Measurements from ENCODE around the gene NALCN.

DNA sequence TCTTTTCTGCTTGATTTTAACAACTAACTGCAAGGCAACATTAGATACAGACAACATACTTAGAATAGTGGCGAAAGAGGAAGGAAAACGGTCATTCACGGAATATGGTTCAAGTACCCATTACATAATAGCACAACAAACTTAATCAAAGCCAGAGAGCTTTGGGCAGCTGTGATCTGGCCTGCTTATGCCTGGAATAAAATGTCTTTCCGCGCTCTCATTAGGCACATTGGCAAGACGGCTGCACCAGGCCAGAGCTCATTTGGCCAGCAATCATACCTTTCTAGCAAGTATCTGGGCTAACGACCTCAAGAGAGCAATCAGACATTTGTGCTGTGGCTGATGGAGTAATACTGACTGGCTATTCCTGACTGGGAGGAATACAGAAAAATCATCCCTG lies 112.8 kb downstream of the NALCN start:
- TF ChIP-seq, protein P1, sequence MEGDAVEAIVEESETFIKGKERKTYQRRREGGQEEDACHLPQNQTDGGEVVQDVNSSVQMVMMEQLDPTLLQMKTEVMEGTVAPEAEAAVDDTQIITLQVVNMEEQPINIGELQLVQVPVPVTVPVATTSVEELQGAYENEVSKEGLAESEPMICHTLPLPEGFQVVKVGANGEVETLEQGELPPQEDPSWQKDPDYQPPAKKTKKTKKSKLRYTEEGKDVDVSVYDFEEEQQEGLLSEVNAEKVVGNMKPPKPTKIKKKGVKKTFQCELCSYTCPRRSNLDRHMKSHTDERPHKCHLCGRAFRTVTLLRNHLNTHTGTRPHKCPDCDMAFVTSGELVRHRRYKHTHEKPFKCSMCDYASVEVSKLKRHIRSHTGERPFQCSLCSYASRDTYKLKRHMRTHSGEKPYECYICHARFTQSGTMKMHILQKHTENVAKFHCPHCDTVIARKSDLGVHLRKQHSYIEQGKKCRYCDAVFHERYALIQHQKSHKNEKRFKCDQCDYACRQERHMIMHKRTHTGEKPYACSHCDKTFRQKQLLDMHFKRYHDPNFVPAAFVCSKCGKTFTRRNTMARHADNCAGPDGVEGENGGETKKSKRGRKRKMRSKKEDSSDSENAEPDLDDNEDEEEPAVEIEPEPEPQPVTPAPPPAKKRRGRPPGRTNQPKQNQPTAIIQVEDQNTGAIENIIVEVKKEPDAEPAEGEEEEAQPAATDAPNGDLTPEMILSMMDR (conservative IDR thresholded peaks at IDR 0.05 in 1 of 2, IDR thresholded peaks at IDR 0.05 in 1 of 2; ENCODE audit: extremely low read depth in 1 of 2, insufficient read depth in 1 of 2, low read depth in 1 of 2, low read length in 2 of 2): no peak
- no peak for TF ChIP-seq EZH2 (IDR thresholded peaks at IDR 0.05; ENCODE audit: borderline replicate concordance, low read length)

Data from mammary epithelial cell (primary cell).